Testis (tissue), 2 donors: ENCODE data around the gene RELA.

ENCODE experiments used
- CTCF ChIP-seq, 3 experiments: fragments of 450-650 bp in 2 of 3; fragments of 200-600 bp in 1 of 3; sonication (generic) in 1 of 3; IDR thresholded peaks; one replicate each; pipeline ENCODE4 v1.5.1; 2016 to 2019; ENCODE audit warnings: antibody characterized with exemption in 3 of 3, mild to moderate bottlenecking in 2 of 3, moderate library complexity in 1 of 3
- POLR2A ChIP-seq: fragments of 450-650 bp; IDR thresholded peaks from one replicate; pipeline ENCODE4 v1.6.1; 2017; ENCODE audit warnings: antibody characterized with exemption, mild to moderate bottlenecking, moderate library complexity

GRCh38 chr11:65619281-65619928 is 43.3 kb downstream of the RELA start:
- no peak for TF ChIP-seq CTCF (IDR thresholded peaks at IDR 0.05)
- TF ChIP-seq POLR2A = no peak
